NB4 (cell line): ENCODE data around the gene SGCD.

ENCODE experiments used
- DNase-seq: peaks from one replicate; pipeline ENCODE4 v3.0.0; 2010; ENCODE audit warnings: low read depth
- H3K4me3 ChIP-seq: one replicate; pipeline ENCODE4 v1.5.1; 2011; ENCODE audit warnings: mild to moderate bottlenecking, low read depth, low read length, moderate library complexity
- MYC ChIP-seq: IDR thresholded peaks from 2 replicates; pipeline ENCODE4 v1.6.1; 2011; ENCODE audit warnings: low read depth, low read length
- POLR2A ChIP-seq: IDR thresholded peaks from 2 replicates; pipeline ENCODE4 v1.6.1; 2011; ENCODE audit warnings: mild to moderate bottlenecking; ENCODE audit not compliant: insufficient read length; ENCODE audit errors: extremely low read depth
- TF ChIP-seq, protein P1 (sequence below): IDR thresholded peaks from 2 replicates; pipeline ENCODE4 v1.6.1; 2011; ENCODE audit warnings: low read depth, low read length
- TF ChIP-seq, protein P2 (sequence below): IDR thresholded peaks from one replicate; pipeline ENCODE4 v1.5.1; 2012; ENCODE audit warnings: low read depth, low read length

The SGCD gene

DNA sequence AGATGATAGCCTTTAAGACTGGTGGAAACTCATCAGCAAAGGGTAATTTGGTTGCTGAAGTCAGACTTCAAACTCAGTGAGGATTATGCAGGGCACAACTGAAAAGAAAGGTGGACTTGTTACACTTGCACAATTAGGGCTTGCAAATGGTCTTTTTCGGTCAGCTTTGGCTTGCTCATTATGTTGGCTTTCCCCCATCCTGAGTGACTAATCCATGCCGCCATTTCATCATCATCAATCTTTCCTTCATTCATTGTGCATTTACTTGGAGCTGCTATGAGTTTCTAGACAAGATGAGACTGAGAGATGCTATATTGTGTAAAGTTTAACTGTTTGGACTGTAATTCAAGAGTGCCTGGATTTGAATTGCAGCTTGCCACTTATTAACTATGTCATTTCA, 388.3 kb downstream of the SGCD start:
- TF ChIP-seq MYC: no peak
- no peak for DNase-seq
- H3K4me3 ChIP-seq: no peak overlapping the region

DNA sequence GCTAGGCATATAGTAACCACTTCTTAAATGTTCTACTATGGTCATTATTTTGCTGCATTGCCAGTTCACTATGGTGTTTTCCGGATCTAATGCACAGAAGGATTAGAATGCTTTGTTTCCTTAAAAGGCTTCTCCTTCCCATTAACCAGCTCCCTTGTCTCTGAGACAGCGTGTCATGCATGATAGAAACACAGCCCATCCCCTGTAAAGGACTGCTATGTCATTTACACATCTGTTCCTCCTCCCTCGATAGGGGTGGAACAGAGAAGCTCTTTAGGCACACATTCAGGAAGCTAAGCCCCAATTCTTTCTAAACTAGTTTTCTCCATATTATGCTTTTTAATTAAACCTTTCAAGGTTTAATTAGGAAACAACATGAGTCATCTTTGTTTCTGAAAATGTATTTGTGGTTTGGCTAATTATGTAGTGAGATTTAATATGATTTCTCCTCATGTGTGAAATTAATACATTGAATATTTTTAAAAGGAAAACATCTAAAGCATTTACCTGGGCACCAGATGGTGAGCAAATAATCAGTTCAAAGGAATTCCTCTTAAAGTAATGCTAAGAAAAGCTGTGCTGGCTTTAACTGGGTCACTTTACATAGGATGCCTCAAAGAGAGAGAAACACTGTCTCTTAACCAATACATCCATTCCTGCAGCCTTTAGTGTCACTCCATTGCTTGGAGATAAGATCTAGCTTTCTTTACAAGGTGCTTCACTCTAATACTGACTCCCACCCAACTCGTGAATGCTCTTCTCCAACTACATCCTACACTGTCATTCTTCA, 389.8 kb downstream of the SGCD start:
- no peak overlapping the region for H3K4me3 ChIP-seq
- DNase-seq: no peak
- no peak for TF ChIP-seq MYC
- TF ChIP-seq POLR2A: no peak
- TF ChIP-seq, protein P1, sequence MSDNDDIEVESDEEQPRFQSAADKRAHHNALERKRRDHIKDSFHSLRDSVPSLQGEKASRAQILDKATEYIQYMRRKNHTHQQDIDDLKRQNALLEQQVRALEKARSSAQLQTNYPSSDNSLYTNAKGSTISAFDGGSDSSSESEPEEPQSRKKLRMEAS: no peak
- TF ChIP-seq, protein P2, sequence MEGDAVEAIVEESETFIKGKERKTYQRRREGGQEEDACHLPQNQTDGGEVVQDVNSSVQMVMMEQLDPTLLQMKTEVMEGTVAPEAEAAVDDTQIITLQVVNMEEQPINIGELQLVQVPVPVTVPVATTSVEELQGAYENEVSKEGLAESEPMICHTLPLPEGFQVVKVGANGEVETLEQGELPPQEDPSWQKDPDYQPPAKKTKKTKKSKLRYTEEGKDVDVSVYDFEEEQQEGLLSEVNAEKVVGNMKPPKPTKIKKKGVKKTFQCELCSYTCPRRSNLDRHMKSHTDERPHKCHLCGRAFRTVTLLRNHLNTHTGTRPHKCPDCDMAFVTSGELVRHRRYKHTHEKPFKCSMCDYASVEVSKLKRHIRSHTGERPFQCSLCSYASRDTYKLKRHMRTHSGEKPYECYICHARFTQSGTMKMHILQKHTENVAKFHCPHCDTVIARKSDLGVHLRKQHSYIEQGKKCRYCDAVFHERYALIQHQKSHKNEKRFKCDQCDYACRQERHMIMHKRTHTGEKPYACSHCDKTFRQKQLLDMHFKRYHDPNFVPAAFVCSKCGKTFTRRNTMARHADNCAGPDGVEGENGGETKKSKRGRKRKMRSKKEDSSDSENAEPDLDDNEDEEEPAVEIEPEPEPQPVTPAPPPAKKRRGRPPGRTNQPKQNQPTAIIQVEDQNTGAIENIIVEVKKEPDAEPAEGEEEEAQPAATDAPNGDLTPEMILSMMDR: no peak

DNA sequence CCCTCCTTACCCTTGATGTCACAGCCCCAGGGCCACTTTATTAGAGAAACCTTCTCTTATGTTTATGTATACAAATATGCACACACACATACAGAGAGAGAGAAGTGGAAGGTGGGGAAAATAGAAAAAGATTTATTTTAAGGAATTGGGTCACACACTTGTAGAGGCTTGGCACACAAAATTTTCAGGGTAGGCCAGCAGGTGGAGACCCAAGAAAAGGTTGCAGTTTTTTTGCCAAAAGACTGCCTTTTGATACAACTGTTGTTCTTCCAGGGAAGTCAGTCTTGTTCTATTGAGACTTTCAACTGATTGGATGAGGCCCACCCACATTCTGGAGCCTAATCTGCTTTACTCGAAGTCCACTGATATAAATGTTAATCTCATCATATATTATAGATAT, 392.0 kb downstream of the SGCD start:
- H3K4me3 ChIP-seq: no peak overlapping the region
- TF ChIP-seq, protein P1: no peak
- no peak for TF ChIP-seq POLR2A
- TF ChIP-seq, protein P2: no peak
- no peak for TF ChIP-seq MYC
- DNase-seq: no peak

DNA sequence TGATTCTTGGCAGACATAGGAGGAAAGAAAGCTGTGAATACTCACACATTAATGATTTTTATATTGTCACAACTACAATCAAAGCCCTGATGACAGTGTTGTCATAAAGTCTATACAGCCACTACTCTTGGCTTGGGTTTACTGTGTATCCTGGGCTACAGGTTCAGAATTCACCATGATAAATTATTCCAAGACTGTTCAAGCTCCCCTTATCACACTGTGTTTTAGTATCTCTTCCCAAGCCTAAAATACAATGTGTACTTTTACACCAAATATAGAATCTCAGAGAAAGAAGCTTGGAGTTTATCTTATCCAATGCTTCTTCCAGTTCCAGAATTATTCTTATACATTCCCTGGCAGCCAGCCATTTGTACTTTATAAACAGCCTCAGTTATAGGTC, 395.4 kb downstream of the SGCD start:
- H3K4me3 ChIP-seq: no peak overlapping the region
- no peak for DNase-seq
- TF ChIP-seq POLR2A (no peak), MYC (no peak)
- TF ChIP-seq, protein P2: no peak

DNA sequence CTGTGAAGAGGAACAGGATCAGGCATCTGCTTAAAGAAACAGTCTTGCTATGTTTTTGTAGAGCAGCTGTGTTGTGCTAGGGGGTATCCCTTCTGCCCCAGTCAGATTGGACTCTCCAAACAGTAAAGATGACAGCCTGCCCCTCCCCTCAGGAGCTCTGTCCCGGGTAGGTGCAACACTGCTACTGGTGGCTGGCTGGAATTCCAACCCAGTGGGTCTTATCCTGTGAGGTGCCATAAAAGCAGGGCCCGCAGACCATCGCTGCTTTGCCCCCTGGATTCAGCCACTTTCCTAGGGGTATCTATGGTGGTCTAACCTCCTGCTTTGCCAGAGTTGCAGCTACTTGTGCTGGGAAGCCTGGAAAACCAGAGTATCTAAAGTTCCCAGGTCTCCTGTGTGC, 408.5 kb downstream of the SGCD start:
- TF ChIP-seq POLR2A: no peak
- no peak for DNase-seq

DNA sequence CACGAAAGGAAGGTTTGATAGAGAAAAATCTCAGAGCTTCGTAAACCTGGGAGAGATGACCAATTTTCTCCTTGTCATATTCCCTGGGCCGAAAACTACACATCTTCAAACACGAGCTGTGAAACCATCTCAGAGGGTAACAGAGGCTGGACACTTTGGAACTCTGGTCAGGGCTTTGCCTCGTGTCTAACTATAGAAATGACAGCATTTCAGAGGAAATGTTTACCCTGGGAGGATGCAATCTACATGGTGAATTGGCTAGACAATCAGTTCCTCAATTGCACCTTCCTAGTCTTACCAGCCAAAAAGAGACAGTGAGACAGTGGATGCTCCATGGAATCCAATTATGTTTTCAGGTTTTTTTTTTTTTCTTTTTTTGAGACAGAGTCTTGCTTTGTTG, 414.6 kb downstream of the SGCD start:
- DNase-seq: no peak
- TF ChIP-seq, protein P2: no peak
- TF ChIP-seq POLR2A: no peak
- TF ChIP-seq MYC: no peak
- TF ChIP-seq, protein P1: no peak
- H3K4me3 ChIP-seq: no peak overlapping the region

More for the DNA sequence above, 408.5 kb downstream of the SGCD start:
- H3K4me3 ChIP-seq: no peak overlapping the region

DNA sequence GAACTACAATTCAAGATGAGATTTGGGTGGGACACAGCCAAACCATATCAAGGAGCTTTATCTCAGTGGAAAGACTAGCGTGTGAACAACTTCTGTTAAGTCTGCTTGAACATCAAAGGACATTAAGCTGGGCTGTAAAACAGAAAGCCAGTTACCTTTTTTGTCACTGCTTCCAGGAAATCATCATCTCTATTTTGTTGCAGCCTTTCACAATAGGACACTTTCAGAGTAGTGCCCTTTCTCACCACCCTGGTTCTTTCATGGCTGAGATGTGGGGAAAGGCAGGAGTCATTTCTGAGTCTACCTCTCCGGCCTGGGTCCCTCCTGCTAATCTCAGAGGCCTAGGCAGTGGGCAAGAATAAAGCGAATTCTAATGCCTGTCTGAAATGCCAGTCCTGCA, 426.9 kb downstream of the SGCD start:
- TF ChIP-seq POLR2A: no peak
- no peak for TF ChIP-seq MYC
- TF ChIP-seq, protein P1: no peak
- TF ChIP-seq, protein P2: no peak
- no peak for DNase-seq
- H3K4me3 ChIP-seq: no peak overlapping the region
